IPS DF 4.7 (cell line): Measurements from ENCODE around the gene SCAI.
A peak's percentile ranks its signal among the peaks of the same experiment; 100 is the strongest.
"Not testable (repeated sequence)": the region's sequence is repeated elsewhere in the genome, so short reads cannot be mapped to it uniquely, and the experiment has no call there.

Experiments
- DNase-seq: peaks from one replicate; pipeline ENCODE4 v3.0.0-alpha.2; 2013; ENCODE audit warnings: low spot score; ENCODE audit errors: extremely low read depth

SCAI gene

GRCh38 chr9:125028041-125028440 lies 115.3 kb downstream of the SCAI start:
- DNase-seq = no peak

GRCh38 chr9:125024917-125025316 lies 118.4 kb downstream of the SCAI start:
- no peak for DNase-seq

GRCh38 chr9:125021069-125021468 lies 122.3 kb downstream of the SCAI start:
- DNase-seq = no peak

- not testable (repeated sequence) for DNase-seq
Measured at GRCh38 chr9:125015655-125016054, 127.7 kb downstream of the SCAI start.

GRCh38 chr9:125012013-125012412 lies 131.3 kb downstream of the SCAI start:
- not testable (repeated sequence) for DNase-seq

GRCh38 chr9:125008599-125008998 lies 134.7 kb downstream of the SCAI start:
- no peak for DNase-seq

GRCh38 chr9:125003332-125003731 lies 140.0 kb downstream of the SCAI start:
- no peak for DNase-seq

- DNase-seq = no peak
Measured at GRCh38 chr9:124983698-124984097, 159.6 kb downstream of the SCAI start.

GRCh38 chr9:124980431-124980830 lies 162.9 kb downstream of the SCAI start:
- no peak for DNase-seq

GRCh38 chr9:124975131-124975530 lies 168.2 kb downstream of the SCAI start:
- DNase-seq = peak; percentile 11

- no peak for DNase-seq
Measured at GRCh38 chr9:124973807-124974206, 169.5 kb downstream of the SCAI start.

GRCh38 chr9:124972241-124972770 lies 171.0 kb downstream of the SCAI start:
- DNase-seq = no peak

GRCh38 chr9:124969401-124969800 lies 173.9 kb downstream of the SCAI start:
- no peak for DNase-seq

- DNase-seq = no peak
Measured at GRCh38 chr9:124968238-124968637, 175.1 kb downstream of the SCAI start.

GRCh38 chr9:124965775-124966568 lies 177.4 kb downstream of the SCAI start:
- DNase-seq = not testable (repeated sequence)

GRCh38 chr9:124964604-124965003 lies 178.7 kb downstream of the SCAI start:
- DNase-seq = no peak

- DNase-seq = no peak
Measured at GRCh38 chr9:124964056-124964455, 179.3 kb downstream of the SCAI start.

GRCh38 chr9:124960409-124960752 lies 182.9 kb downstream of the SCAI start:
- no peak for DNase-seq

- DNase-seq = not testable (repeated sequence)
Measured at GRCh38 chr9:124959671-124960408, 183.5 kb downstream of the SCAI start.

GRCh38 chr9:124954255-124954654 lies 189.1 kb downstream of the SCAI start:
- DNase-seq = no peak

GRCh38 chr9:124950050-124950718 lies 193.1 kb downstream of the SCAI start:
- DNase-seq = no peak

GRCh38 chr9:124949387-124949786 lies 193.9 kb downstream of the SCAI start:
- DNase-seq = no peak
